Neural progenitor cell (in vitro differentiated cells): ENCODE data around the gene DDX20.

Source experiments
- CTCF ChIP-seq: fragments of 200-600 bp; sonication (generic); IDR thresholded peaks from 2 replicates; pipeline ENCODE4 v1.5.1; 2017; ENCODE audit warnings: antibody characterized with exemption, mild to moderate bottlenecking
- EZH2 ChIP-seq: fragments of 200-600 bp; sonication (generic); IDR thresholded peaks from 2 replicates; pipeline ENCODE4 v1.6.1; 2017; ENCODE audit warnings: antibody characterized with exemption, mild to moderate bottlenecking, moderate library complexity
- EZH2phosphoT487 ChIP-seq: fragments of 200-600 bp; sonication (generic); IDR thresholded peaks from 2 replicates; pipeline ENCODE4 v1.6.1; 2017; ENCODE audit warnings: antibody characterized with exemption

- TF ChIP-seq CTCF (no peak), EZH2 (no peak), EZH2phosphoT487 (no peak)
Measured at GRCh38 chr1:111770916-111771315, 15.2 kb downstream of the DDX20 start.
